Fibroblast of pulmonary artery (primary cell): ENCODE results near the gene DCLRE1B.

Experiments
- DNase-seq: peaks from one replicate; pipeline ENCODE4 v3.0.0-alpha.2; 2010; ENCODE audit warnings: low read depth
- H3K4me3 ChIP-seq: replicated peaks from 2 replicates; pipeline ENCODE4 v1.5.1; 2011; ENCODE audit warnings: low read depth, mild to moderate bottlenecking, control low read depth, low read length, moderate library complexity
- TF ChIP-seq, protein P1 (sequence below): IDR thresholded peaks from 2 replicates; pipeline ENCODE4 v1.5.1; 2011; ENCODE audit warnings: mild to moderate bottlenecking, control low read depth, low read length, inconsistent platforms; ENCODE audit errors: missing control alignments

DCLRE1B gene

DNA sequence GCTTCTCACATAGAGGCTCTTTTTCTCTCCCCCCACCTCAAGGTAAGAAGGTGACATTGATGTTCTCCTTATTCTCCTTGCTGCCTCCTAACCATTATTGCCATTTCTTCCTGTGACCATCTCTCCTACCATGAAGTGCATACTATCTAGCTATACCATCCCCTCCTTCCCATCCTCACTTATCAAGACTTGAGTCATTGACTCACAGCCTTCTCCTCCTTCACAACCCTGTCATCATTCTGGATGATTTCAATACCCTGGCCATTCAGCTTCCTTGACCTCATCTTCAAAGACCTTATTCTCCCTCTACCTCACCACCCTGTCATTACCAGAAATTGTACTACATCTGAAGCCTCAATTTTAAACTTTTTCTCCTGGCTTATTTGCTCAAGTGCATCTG lies 13.1 kb downstream of the DCLRE1B start:
- H3K4me3 ChIP-seq = no peak overlapping the region
- no peak for DNase-seq
- TF ChIP-seq, protein P1, sequence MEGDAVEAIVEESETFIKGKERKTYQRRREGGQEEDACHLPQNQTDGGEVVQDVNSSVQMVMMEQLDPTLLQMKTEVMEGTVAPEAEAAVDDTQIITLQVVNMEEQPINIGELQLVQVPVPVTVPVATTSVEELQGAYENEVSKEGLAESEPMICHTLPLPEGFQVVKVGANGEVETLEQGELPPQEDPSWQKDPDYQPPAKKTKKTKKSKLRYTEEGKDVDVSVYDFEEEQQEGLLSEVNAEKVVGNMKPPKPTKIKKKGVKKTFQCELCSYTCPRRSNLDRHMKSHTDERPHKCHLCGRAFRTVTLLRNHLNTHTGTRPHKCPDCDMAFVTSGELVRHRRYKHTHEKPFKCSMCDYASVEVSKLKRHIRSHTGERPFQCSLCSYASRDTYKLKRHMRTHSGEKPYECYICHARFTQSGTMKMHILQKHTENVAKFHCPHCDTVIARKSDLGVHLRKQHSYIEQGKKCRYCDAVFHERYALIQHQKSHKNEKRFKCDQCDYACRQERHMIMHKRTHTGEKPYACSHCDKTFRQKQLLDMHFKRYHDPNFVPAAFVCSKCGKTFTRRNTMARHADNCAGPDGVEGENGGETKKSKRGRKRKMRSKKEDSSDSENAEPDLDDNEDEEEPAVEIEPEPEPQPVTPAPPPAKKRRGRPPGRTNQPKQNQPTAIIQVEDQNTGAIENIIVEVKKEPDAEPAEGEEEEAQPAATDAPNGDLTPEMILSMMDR = no peak

- TF ChIP-seq, protein P1 = no peak
- H3K4me3 ChIP-seq = no peak overlapping the region
- DNase-seq = no peak
These were observed 17.8 kb downstream of the DCLRE1B start for GRCh38 chr1:113922957-113923356.

GRCh38 chr1:113924473-113924872 lies 19.3 kb downstream of the DCLRE1B start:
- DNase-seq = no peak
- TF ChIP-seq, protein P1 = no peak
- H3K4me3 ChIP-seq = no peak overlapping the region

DNA sequence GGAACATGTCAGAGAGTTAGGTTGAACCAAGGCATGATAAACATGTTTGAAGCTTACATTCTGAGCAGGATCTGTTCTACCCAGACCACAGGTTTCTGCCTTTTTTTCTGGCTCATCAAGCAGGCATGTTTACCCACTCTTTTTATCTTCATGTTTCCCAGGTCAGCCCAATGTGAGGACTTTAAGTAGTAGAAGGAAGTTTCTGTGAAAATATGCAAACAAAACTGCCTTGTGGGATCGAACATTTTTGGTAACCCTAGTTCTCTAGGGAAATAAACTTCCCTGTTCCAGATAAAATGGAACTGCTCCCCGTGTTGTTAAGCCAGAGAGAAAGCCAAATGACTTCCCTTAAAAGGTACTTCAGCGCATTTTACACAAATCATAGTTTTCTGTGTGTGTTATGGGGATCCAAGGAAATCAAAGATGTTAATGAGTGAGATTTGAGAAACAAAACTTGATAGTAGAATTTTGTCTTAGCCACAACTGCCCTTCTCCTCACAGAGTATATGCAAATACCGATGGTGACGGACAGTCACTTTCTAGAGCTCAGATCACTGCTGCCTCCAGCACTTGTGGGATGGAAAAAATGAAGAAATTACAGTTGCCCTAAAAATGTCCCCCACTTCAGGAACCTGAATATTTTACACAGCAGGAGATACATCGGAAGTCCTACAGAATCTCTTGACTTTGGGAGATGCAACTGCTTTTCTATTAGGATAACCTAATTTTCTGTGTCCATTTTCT lies 23.2 kb downstream of the DCLRE1B start:
- peak overlapping the region; percentile 97 for H3K4me3 ChIP-seq
- TF ChIP-seq, protein P1 = no peak
- no peak for DNase-seq

DNA sequence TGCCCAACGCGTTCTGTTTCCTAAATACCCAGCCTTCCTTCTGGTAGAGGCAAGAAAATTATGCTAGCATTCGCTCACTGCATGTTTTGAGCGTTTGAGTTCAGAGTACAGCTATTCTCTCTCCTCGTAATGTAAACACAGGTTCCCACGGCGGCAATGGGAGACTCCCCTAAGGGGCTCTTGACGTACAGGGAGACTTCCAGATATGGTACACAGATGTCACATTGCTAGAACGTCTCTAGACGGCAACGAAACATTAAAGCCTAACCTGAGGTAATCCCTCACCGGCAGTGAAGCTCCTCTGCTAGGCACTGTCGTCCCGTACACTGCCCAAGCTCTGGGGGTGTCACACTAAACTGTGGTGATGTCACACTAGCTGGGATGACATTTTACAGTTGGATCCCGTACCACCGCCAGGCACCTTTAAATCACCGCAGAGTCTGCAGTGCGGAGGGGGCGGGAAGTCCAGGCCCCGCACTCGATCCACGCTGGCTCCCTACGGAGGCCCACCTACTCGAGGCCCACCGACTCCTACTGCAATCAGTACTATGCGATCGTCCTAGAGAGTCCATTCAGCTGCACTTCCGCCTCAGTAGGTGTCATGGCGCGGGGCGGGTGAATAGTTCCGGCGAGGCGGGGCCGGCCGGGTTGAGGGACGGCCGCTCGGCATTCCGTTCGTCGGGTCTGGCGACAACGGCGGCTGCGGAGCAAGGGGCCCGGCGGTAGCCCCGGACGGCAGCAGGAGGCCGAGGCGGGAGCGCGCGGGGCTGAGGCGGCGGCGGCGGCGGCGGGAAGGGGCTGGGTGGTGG lies 24.0 kb downstream of the DCLRE1B start, which contains the start of gene HIPK1:
HIPK1 (plus strand) TSS at position 384 of the 809 bp plus-strand sequence.
- peak; percentile 87 for DNase-seq
- H3K4me3 ChIP-seq = peak within 1 kb of the TSS; percentile 97
- TF ChIP-seq, protein P1 = no peak

GRCh38 chr1:113929750-113930498 lies 24.8 kb downstream of the DCLRE1B start:
- peak; percentile 44 for DNase-seq
- H3K4me3 ChIP-seq = peak overlapping the region; percentile 97
- TF ChIP-seq, protein P1 = no peak
